AML-193 (cell line): ENCODE measurements around the gene RBPMS2.
"Not testable (repeated sequence)": the region's sequence is repeated elsewhere in the genome, so short reads cannot be mapped to it uniquely, and the experiment has no call there.

Experiments used
- DNase-seq, 2 experiments: peaks; one replicate each; lab custom pipeline; 2025; lab: John Stamatoyannopoulos, UW

RBPMS2 gene

DNA sequence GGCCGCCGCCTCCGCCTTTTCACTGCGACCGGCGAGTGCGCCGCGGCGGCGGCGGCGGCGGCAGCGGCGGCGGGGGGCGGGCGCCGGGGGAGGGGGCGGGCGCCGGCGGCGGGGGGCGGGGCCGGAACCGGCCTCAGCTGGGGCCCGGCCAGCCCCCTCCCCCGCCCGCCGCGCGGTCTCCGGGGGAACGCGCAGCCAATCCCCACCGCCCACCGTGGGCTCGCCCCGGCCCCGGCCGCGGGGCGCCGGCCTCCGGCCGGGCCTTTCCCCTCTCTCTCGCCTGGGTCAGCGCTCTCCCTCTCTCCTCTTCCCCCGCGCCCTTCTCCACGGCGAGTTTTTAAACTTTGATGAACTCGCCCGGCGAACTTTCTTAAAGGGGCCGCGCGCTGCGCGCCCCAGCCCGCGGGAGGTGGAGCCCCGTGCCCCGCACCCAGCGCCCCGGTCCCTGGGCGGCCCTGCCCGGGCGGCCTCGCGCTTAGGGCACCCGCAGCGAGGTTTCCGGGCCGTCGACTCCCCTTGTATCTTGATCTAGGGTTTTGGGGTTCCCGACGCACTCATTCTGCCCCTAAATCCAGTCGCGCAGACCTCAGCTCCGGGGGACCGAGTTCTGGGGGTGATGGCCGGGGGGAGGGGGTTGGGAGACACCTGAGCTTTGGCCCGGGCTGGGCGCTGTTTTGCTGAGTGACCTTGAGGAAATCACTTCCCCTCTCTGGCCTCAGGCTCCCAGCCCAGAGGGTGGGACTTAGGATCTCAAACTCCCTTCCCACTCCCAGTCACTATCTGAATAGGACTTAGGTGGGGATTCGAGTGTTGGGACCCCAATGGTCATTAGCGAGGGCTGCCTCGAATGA is at the start of gene RBPMS2:
Gene RBPMS2 (minus strand): TSS at position 39 of the 851 bp plus-strand sequence. CDS start 270 bp downstream, outside the sequence.
- no peak for DNase-seq

DNA sequence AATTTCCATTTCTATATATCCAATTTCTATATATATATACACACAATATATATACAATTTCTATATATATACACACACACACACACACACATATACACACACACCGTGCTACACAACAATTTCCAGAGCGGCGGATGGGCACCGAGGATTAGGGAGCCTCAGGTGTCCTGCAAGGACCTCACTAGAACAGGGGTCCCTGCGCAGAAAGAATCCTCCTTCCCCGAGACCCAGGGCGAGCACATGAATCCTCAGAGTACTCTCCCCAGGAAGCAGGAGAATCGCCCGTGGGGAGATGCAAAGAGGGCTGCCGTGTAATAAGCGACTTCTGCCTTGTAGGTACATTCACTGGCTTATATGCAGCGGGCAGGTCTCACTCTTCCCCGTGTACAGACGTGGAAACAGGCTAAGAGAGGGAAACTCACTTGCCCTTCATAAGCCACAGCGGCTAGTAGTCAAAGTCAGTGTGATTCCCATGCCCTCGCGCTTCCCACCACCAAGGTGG is 49.6 kb upstream of the RBPMS2 start:
- no peak for DNase-seq

DNA sequence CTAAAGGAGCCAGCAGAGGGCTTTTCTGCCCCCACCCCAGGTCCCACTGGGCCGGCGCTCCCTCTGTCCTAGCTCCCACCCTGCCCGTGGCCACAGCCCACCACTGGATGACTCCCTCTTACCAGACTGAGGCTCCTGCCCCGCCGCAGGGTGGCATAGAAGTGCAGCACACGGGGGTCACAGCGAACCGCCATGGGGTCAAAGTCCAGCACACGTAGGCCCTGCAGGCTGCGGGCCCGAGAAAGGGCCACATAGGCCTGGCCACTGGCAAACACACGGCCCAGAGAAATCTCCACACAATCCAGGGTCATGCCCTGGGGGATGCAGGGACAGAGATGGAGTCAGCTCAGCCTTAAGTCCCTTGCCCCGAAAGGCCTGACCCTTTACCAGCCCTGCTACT is 41.1 kb upstream of the RBPMS2 start:
- no peak for DNase-seq

DNA sequence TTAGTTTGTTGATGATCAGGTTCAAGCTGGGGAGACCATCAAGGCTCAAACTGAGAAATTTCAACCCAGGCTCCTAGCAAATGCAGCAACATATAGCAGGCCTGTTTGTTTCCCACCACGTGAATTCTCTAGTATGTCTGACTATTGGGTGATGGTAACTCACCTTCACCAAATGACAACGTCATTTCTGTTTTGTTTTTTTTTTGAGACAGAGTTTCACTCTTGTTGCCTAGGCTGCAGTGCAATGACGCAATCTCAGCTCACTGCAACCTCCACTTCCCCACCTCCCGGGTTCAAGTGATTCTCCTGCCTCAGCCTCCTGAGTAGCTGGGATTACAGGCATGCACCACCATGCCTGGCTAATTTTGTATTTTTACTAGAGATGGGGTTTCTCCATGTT is 39.6 kb upstream of the RBPMS2 start:
- peak; percentile 4 to 15 for DNase-seq

DNA sequence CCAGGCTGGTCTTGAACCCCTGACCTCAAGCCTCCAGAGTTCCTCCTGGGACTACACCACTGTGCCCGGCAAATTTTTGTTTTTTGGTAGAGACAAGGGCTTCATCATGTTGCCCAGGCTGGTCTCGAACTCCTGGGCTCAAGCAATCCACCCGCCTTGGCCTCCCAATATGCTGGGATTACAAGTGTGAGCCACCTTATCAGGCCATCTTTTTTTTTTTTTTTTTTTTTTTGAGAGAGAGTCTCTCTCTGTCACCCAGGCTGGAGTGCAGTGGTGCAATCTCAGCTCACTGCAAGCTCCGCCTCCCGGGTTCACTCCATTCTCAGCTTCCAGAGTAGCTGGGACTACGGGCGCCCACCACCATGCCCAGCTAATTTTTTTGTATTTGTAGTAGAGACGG is 38.9 kb upstream of the RBPMS2 start:
- not testable (repeated sequence) for DNase-seq

DNA sequence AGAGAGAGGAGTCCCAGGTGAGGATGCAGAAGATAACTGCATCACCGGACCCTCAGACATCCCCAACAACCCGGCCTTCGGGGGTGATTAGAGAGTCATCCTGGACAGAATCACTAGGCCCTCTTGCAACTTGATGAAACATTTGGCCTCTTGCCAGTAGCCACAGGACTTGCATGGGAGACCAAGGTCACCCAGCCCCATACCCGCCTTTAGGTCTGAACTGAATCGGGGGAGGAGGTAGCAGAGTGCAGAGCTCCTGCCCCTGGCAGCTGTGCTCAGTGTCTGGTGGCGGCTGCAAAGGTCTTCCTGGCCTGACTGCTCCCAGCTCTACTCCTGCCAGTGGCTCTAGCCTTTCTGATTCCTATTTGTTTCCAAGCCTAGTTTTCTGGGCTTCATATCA is 37.7 kb upstream of the RBPMS2 start:
- DNase-seq: peak; percentile 8 to 18

DNA sequence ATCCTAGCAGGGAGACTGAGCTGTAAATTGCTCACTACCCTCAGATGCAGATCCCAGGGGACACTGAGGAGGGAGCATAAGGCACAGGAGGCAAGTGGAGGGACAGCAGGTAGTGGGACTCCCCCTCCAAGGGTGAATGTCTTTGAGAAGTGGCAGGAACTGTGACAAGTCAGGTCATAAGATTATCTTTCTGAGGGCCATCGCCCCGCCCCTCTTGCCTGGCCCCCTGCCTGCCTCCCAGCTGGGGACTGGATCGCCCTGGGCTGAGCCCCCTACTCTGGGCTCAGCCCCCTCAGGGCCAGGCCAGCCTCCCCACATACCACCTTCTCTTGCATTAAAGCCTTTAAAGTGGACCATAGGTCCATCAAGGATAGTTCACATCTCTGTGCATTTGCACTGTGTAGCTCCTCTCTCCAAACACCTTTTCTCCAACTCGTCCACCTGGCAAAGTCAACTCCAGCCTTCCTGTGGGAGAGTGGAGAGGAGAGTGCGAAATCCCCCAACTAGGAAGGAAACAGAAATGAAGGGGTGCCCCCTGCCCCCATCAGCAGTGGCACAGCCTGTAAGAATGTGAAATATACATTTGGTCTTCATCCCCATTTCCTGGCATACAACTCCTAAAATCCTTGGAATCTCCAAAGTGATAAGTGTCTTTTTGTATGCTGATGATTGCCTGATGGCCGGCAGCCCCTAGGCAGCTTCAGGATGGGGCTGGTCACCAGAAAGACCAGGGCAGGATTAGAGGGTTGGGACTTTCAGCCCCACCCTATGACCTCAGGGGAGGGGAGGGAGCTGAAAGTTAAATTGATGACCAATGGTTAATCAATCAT is 35.3 kb upstream of the RBPMS2 start:
- no peak for DNase-seq

DNA sequence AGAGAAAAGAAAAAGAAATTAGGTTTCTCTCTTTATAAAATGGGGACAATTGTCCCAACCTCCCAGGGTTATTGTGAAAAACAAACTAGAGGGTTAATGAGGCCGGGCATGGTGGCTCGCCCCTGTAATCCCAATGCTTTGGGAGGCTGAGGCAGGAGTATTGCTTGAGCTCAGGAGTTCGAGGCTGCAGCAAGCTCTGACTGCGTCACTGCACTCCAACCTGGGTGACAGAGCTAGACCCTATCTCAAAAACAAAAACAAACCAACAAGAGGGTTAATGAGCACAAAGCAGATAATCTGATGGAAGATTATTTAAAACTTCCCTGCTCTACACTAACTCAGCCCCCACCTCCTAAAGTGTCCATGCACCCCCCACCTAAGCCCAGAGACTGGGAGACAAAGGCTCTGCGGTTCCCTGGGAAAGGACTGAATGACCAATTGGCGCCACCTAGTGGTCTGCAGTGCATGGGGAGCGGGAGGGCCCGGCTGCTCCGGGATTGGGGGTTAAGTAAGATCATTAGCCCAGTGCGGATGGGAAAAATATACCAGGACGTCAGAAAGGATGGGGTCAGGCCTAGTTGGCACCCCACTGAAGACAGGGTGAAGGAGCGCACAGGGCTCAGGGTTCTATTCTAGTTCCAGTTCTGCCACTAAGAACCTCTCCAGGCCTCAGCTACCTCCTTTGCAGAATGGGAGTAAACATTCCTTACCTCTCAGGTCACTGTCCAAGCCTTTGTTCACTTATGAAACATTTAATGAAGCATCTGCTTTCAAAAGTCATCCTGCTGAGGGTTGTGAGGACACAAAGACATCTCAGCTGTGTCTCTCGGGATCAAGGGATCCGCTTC is 34.5 kb upstream of the RBPMS2 start:
- peak; percentile 45 to 52 for DNase-seq

DNA sequence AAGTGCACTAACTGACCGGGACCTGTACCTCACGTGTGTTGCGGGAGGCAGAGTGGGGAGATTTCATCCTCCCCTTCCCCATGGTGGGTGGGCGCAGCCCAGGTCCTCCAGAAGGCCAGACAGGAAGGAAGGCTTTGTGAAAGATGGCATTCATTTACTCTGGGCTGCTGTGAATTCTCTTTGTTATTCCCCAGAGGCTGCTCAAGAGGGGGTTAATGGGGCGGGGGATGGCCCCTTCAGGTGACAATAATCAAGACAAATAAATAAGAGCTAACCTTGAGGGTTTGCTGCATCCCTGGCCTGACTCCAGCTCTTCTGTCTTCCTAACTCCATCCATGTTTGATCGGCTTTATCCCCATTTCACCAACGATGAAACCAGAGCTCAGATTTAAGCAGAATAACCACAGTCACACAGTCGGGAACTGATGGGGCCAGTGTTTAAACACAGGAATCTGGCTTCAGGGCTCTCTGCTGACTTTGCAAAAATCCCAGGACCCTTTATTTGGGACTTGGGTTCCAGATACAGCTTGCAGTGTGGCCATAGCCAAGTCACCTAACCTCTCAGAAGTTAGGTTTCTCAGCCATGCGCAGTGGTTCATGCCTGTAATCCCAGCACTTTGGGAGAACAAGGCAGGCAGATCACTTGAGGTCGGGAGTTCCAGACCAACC is 33.5 kb upstream of the RBPMS2 start:
- DNase-seq: no peak

DNA sequence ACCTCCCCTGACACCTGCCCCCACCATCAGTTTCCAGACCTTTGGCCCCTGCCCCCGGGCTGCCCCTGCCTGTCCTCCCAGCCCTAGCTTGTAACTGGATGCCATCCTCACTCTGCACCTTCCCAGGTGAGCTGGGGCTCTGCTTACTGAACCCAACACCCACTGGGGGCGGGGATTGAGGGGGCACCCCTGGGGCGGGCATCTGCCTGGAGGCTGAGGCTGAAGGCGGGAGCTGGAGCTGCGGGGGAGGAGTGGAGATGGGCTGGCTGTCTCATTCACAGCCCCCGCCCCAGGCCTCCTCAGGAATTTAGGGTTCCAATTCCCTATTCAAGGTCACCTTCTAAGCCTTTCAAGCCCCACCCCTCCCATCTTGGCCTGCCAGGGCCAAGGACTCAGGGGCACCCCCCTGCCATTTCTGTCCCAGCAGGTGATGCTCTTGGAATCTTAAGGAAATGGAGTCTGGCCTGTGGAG is 32.4 kb upstream of the RBPMS2 start:
- DNase-seq: no peak

DNA sequence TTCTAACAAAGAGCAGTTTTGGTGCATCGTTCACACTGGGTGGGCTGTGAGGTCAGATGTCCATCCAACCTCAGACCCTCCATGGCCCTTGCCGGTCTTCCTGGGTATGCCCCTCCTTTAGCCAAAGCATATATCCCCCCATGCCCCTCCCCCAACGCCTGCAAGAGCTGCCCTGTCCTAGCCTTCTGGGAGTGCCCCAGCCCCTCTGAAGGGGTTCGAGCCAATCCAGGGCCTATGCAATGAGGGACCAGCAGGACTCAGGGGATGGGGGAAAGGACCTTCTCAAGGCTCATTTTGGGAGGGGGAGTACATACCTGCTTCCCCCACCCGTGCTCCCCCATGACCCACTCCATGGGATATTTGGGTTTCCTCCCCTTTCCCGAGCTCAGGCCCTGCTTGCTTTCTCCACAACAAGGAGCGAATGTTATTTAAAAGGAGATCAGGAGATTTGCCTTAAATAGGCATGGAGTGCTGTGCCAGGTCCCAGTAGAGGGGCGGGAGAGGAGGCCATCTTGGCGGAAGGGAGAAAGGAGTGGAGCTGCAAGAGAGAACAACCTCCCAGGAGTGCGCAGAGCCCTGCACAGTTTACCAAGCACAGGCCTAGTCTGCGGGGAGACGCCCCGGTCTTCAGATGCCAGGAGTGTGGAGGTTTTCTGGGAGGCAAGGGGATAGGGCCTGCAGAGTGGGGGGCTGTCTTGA is 31.8 kb upstream of the RBPMS2 start:
- DNase-seq: no peak

DNA sequence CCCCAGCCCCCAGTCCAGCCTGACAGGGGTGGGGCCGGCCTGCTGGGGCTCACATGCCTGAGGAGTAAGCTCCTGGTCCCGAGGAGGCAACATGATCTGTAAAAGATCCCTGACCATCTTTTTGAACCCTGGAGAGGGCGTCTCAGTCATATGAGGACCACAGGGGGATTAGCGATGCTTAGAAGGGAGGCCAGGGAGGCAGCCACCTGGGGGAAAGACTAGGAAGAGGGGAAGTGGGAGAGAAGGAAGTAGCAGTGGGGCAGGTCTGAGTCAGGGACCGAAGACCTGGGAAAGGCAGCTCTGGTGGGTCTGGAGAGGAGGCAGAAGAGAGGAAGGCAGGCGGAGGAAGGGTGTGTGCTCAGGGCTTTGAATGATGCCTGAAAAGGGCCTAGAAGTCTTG is 31.1 kb upstream of the RBPMS2 start:
- DNase-seq: no peak

DNA sequence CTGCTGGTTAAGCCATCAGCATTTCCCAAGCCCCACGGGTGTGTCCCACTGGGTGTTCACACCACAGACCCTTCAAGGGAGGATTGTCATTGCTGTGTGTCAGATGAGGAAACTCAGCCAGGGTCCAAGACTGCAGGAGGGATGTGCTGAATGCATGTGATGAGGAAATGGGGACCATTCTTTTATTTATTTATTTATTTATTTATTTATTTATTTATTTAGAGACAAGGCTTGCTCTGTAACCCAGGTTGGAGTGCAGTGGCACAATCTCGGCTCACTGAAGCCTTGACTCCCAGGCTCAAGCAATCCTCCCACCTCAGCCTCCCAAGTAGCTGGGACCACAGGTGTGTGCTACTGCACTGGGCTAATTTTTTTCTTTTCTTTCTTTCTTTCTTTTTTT is 29.2 kb upstream of the RBPMS2 start:
- DNase-seq: no peak

DNA sequence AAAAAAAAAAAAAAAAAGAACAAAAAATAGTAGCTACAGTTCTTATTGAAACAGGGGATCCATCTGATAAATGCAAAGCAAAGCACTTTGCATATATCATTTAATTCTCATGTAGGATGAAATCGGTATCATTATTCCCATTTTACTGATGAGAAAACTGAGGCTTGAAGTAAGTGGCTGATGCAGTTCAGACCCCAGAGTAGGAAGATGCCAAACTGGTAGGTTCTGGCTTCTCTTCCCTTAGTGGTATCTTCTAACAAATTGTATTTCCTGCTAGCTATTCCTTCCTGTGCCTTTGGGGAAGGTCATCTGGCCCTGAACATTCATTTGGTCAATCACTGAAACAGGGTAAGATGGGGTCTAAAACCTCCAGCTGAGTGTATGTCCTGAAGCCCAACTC is 28.1 kb upstream of the RBPMS2 start:
- DNase-seq: no peak

DNA sequence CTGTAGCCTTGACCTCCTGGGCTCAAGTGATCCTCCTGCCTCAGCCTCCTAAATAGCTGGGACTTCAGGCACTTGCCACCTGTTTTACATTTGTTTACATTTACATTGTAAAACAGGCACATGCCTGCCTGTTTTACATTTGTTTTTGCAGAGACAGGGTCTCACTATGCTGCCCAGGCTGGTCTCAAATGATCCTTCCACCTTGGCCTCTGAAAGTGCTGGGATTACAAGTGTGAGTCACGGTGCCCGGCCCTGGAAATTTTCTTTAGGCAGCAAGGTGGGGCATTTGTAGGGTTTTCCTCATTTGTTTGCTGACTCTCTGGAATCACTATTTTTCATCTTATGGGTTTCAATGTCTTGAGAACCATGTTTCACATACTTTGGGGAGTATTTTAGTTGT is 25.1 kb upstream of the RBPMS2 start:
- no peak for DNase-seq

DNA sequence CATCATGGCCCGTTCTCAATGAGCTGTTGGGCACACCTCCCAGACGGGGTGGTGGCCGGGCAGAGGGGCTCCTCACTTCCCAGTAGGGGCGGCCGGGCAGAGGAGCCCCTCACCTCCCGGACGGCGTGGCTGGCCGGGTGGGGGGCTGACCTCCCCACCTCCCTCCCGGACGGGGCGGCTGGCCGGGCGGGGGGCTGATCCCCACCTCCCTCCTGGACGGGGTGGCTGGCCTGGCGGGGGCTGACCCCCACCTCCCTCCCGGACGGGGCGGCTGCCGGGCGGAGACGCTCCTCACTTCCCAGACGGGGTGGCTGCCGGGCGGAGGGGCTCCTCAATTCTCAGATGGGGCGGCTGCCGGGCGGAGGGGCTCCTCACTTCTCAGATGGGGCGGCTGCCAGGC is 23.5 kb upstream of the RBPMS2 start:
- DNase-seq: not testable (repeated sequence)

DNA sequence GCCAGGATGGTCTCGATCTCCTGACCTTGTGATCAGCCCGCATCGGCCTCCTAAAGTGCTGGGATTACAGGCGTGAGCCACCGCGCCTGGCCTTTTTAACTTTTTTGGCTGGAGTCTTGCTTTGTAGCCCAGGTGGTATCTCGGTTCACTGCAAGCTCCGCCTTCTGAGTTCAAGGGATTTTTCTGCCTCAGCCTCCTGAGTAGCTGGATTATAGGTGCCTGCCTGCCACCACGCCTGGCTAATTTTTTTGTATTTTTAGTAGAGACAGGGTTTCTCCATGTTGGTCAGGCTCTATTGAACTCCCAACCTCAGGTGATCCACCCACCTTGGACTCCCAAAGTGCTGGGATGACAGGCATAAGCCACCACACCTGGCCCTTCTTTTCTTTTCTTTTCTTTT is 20.5 kb upstream of the RBPMS2 start:
- not testable (repeated sequence) for DNase-seq

DNA sequence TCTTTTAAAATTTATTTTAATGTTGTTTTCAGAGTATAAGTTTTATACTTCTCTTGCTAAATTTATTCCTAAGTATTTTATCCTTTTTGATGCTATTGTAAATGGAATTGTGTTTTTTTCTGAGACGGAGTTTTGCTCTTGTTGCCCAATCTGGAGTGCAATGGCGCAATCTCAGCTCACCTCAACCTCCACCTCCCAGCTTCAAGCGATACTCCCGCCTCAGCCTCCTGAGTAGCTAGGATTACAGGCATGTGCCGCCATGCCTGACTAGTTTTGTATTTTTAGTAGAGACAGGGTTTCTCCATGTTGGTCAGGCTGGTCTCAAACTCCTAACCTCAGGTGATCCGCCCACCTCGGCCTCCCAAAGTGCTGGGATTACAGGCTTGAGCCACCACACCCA is 19.9 kb upstream of the RBPMS2 start:
- DNase-seq: not testable (repeated sequence)

DNA sequence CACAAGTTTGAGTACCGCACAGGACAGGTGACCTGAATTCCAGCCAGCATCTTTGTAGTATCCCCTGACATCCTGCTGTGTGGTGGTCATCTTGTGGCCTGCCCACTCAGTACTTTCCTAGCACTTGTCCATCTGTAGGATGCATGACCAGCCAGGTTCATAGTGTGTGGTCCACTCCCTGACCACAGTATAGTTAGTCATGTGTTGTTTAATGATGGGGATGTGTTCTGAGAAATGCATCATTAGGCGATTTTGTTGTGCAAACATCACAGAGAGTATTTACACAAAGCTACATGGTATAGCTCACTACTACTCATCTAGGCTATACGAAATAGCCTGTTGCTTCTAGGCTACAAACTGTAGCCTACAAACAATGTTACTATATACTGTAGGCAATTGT is 16.9 kb upstream of the RBPMS2 start:
- no peak for DNase-seq

DNA sequence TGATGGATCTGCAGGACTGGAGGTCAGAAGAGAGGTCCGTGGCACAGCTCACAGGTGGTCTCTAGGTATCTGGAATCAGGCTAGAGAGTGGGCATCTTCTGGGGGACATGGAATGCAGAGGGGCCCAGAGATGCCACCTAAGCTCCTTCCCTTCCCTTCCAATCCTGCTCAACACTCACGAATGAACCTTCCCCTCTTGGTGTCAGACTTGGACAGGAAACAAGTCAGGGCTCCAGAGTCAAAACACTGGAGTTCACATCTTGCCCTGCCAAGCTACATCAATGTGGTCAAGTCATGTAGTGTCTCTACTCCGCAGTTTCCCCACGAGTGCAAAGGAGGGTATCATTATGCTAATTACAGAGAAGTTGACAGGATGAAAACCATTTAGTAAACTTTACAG is 16.0 kb upstream of the RBPMS2 start:
- DNase-seq: no peak

DNA sequence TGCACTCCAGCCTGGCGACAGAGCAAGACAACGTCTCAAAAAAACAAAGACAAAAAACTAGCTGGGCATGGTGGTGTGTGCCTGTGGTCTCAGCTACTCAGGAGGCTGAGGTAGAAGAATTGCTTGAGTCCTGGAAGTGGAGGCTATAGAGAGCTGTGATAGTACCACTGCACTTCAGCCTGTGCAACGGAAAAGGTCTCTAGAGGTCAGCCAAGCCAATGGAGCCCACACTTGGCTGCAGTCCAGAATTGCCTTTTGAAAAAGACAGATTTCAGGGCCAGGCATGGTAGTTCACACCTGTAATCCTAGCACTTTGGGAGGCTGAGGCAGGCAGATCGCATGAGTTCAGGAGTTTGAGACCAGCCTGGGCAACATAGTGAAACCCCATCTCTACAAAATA is 8.4 kb upstream of the RBPMS2 start:
- no peak for DNase-seq
